Hindlimb muscle (tissue), 1 donor: ENCODE measurements around the gene DYDC2. TPM values are rescaled to one million over a fixed set of nuclear protein-coding genes. Genes with fewer than 3 reads are reported as not detected.

ENCODE experiments used
- DNase-seq: peaks from one replicate; pipeline ENCODE4 v3.0.0-alpha.2; 2013
- polyA plus RNA-seq: library from polyadenylated mRNA; unstranded; fragments of 120-200 nt; gene quantifications from one replicate; pipeline ENCODE4 v1.2.1, GENCODE V29; 2013; ENCODE audit not compliant: insufficient read length

The DYDC2 gene
- polyA plus RNA-seq, 1 donor, result not detected

DNA sequence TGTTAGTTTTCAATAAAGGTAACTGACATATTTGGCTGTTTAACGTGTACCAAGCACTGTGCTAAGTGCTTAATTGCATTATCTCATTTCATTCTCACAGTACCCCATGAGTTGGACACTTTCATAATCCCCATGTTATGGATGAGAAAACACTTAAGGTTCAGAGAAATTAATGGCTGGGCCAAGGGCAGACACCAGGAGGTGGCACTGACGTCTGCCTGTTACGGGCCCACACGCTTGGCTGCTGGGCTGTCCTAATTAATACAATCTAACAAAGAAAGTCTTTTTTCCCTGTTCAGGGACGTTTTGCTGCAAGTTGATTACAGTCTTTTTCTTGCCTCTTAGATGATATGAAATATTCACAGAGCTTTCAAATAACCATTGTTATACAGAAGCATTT is 16.1 kb downstream of the DYDC2 start:
- DNase-seq, result no peak

DNA sequence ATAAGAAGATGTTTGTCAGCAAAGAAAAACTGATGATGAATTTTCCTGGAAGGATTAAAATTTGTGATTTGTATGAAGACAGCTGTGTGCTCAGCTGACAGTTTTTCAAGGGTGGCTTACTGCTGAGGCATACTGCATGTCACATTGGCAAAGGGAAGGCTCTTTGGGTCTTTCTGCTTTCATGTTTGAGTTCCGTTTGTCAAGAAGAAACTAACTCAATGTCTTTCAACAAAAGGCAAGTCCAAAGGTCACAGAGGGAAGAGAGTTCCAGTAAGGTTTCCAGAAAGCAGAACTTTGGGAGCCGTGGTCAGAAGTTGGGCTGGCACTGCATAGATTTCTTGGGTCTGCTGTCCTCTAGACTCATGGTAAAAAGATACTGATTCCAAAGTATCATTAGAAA is 16.9 kb downstream of the DYDC2 start:
- DNase-seq, result no peak

DNA sequence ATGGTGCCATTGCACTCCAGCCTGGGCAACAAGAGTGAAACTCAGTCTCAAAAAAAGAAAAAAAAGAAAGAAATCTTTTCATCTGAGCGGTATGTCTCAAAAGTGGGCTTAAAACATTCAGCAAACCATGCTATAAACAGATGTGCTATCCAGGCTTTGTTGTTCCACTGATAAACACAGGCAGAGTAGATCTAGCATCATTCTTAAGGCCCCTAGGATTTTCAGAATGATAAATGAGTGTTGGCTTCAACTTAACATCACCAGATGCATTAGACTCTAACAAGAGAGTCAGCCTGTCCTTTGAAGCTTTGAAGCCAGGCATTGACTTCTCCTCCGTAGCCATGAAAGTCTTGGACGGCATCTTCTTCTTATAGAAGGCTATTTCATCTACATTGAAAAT is 23.1 kb downstream of the DYDC2 start:
- no peak for DNase-seq

DNA sequence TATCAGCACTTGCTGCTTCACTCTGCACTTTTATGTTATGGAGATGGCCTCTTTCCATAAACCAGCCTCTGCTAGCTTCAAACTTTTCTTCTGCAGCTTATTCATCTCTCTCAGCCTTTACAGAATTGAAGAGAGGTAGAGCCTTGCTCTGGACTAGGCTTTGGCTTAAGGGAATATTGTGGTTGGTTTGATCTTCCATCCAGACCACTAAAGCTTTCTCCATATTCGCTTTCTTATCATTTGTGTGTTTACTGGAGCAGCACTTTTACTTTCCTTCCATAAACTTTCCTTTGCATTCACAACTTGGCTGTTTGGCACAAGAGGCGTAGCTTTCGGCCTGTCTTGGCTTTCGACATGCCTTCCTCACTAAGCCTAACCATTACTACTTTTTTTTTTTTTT is 23.6 kb downstream of the DYDC2 start:
- DNase-seq, result no peak

DNA sequence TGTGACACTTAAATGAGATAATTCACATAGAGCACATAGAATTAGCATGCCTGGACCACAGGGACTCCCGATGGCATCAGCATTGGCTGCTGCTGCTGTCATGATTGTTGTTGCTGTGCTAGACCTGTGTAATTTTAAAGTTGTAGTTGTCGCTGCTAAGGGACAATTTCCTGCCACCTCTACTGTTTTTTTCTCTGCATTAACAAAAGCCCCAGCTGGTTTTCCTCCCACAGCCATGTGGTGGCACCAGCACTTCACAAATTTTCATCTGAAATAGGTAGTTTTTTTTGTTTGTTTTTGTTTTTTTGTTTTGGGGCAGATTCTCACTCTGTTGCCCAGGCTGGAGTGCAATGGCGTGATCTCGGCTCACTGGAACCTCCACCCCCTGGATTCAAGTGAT is 26.4 kb downstream of the DYDC2 start:
- DNase-seq, result peak; percentile 30

DNA sequence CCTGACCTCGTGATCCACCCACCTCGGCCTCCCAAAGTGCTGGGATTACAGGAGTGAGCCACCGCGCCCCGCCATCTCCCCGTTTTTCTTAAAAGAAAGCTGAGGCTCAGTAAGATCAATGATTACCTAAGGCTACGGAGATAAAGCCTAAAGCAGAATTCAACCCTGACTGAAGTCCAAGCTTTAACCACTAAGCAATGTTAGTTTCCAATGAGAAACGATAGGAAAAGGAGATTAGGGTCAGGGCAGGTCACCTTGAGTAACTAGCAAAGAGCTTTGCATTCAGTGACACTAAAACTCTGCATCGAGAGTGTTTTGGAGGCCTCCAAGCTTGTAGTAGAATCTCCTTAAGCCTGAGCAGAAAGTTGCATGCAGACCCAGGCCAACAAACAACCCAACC is 34.2 kb downstream of the DYDC2 start:
- no peak for DNase-seq

DNA sequence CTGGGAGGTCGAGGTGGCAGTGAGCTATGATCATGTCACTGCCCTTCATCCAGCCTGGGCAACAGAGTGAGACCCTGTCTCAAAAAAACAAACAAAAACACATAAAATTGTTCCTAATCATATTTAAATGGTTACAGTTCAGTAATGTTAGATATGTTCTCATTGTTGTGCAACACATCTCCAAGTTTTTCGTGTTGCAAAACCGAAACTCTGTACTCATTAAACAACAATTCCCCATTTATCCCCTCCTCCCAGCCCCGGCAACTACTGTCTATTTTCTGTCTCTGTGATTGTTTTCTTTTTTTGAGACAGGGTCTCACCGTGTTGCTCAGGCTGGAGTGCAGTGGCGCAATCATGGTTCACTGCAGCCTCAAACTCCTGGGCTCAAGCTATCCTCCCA is 35.7 kb downstream of the DYDC2 start:
- DNase-seq, result no peak

DNA sequence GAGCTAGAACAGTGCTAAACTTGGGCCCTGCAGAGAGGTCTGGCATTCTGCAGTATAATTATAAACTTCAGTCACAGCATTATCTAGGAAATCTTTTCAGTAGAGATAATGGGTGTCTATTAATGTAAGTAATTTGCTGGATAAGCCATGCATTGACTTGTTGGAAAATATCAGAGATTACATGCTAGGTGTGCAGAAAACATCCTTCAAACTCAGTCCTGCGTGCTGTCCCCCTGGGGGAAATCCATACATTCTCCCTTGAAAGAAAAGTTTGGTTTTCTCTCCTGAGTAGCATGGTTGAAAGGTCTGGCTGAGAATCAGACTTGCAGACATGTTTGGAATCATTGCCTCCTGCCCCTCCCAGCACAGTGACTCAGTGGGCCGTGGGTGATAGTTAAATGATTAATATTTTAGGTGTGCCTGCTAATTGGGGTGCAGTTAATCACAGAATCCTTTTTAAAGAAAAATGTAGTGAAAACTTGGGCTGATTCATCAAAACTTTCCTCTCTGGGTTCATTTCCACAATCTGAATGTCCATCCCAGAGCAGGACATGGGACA is 37.9 kb downstream of the DYDC2 start:
- no peak for DNase-seq

DNA sequence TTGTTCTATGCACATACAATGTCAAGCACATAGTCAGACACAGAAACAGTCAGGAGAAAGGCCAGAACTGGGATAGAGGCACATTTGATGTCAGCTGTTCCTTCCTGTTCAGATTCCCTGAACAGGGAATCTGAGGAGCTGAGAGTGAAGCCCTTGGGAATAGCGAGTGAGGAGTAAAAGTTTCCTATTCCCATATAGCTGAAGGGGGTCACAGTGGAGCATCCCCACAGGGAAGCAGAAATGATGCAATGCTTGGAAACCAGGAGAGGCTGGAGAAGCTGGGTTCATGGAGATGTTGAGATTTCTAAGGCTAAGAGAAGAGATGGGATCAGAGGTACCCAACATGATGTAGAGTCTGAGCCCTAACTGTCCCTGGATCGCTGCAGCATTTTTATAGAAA is 40.4 kb downstream of the DYDC2 start:
- no peak for DNase-seq

DNA sequence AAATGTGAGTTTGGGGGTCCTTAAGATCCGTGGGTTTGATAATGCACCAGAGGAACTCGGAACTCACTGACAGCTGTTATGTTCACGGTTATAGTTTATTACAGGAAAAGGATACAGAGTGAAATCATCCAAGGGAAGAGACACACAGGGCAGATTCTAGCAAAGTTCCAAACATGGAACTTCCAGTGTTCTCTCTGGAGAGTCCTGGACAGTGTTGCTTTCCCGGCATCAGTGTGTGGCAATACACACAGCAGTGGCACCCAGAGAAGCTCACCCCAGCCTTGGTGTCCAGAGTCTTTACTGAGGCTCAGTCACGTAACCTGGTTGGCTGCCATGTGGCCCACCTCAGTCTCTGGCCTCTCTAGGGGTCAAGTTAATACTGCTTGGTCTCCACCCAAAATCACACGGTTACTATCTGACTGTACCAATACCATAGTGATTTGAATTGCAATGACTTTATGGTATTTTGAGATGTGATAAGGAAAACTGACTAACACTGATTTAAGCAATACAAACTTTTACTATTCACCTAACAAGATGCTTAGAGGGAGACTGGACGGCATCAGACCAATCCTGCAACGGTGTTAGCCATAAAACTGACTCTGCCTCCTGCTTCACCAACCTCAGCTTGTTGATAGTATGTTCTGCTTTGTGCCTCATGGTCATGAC is 43.7 kb downstream of the DYDC2 start:
- DNase-seq, result no peak

DNA sequence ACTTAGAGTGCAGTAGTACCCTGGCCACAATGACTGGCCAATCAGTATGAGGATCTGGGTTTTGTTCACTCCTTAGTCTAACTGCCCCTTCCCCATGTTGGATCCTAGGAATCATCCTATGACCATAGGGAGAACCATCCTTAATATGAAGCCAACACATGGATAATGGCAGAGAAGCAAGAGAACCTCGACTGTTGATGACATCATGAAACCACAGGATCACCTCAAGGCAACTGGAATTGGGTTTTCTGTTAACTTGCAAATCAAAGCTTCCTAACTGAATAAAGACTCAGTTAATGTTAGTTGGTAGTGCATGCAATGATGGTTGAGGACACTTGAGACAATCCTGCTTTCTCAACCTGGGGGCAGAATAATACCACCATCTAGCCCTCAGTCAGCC is 48.5 kb downstream of the DYDC2 start:
- DNase-seq, result no peak

DNA sequence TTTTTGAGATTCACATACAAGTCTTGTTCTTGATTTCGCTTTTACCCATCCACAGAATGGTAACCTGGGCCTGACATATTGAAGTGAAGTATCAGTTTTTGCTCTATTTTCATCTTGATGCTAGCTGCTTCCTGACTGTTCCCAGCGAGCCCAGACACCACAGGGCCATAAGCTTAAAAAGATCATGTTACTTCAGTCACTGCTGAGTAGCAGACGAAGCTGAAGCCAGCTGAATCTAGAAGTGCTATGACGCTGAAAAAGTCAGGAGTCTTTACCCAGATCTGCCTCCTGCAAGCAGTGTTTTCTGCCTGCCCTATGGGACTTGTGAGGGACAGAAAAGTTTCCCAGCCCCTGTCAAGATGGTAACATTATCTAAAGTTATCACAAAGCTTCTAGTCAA is 49.0 kb downstream of the DYDC2 start:
- no peak for DNase-seq

DNA sequence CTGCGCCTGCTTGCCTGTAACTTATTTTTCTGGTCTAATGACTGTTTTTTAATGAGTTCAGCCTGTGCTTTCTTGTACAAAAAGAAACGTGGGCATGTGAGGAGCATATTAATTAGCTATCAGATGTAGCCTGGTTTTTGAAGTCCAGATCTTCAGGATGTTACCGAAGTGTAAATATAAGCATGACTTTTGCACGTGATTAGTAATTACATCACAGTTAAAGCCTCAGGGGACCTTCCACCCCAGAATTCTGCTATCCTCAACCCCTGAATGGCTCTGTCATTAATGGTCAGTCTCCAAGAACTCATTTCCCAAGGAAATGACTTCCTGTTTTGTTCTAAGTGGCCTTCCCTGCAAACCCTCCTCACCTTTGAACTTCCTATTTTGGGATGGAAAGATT is 49.6 kb downstream of the DYDC2 start:
- no peak for DNase-seq

DNA sequence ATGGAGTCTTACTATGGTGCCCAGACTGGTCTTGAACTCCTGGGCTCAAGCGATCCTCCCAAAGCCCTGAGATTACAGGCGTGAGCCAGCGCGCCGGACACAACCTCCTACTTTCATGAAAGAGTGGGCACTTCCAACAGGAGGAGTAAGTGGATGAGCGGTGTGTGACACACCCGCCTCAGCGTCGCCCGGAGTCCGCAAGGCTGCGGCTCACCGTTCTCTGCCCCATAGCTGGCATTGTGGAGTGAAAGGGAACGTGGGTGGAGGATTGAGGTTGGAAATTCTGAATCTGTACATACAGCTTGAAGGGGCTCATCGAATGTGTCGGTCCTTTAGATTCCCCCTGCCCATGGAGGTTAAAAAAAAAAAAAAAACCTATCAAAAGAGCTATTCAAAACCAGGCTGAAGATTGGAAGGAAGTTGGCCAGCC is 51.2 kb downstream of the DYDC2 start:
- DNase-seq, result no peak

DNA sequence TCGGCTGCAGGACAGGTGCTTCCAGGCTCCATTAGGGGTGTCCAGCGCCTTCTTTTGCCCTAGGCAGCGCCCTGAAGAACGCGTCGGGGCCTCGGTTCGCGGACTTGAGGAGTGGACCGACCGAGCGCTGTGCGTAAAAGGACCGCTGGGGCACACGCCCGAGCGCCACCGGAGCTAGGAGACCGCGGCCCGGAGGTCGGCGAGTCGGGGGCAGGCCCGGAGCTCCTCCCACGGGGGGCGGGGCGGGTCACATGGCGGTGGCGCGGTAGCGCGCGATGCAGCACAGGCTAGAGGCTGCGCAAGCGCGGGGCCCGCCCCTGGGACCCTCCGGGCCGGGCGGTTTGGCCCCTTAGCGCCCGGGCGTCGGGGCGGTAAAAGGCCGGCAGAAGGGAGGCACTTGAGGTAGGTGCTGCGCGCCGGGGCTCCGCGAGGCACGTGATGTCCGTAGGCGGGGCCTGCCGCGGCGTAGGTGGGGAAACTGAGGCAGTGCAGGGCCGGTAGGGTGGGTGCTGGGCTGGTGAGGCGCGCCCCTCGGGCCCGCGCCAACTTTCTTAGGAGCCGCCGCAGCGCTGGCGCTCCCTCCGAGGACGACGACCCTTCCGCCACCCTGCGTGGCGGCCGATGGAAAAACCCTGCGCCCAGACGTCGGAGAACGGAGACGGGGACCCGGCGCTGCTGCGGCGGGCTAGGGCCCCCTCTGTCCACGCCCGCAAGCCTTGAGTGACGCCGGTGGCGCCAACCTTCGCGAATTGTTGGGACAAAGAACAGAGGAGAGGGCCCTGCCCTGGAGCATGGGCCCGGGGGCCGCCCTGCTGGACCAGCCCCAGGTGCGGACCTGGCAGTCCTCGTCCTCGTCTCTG is 51.9 kb downstream of the DYDC2 start, which contains the start of gene PRXL2A:
TSS of gene PRXL2A (plus strand) at position 310 of the 860 bp plus-strand sequence. CDS start 11,917 bp downstream, outside the sequence.
- DNase-seq, result peak; percentile 81

DNA sequence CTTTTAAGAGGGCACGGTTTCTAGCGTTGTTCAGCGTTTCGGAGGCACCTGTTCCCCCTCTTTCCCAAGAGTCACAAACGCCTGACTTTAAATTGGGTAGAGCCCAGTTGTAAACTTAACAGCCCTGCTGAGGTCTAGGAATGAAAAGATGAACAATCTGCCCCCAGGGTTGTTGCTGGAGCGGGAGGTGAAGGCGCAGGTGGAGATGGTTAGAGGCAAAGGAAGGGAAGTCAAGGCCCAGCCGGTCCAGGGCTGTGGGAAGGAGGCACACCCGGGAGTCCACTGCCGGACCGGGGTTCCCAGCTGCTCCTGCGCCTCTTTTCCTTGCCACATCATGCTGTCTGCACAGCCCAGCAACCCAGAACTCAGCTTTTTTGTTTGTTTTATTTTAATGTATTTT is 52.5 kb downstream of the DYDC2 start:
- DNase-seq, result no peak

DNA sequence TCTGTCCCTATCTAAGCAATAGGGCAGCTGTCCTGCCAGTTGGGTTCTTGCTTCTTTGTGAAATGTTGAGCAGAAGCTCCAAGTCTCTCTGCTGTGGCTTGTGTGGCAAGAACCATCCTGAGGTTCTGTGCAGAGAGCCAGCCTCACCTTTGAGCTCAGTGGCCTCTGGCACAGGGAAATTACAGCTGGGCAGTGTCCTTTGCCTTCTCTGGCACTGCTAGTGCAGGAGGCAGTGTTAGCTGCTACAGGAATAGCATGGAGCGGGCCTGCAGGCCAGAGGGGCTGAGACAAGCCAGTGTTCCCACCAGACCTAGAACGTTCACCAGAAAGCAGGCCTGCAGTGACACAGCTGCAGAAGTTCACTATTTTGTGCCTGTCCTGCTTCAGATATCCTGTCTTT is 53.5 kb downstream of the DYDC2 start:
- no peak for DNase-seq

DNA sequence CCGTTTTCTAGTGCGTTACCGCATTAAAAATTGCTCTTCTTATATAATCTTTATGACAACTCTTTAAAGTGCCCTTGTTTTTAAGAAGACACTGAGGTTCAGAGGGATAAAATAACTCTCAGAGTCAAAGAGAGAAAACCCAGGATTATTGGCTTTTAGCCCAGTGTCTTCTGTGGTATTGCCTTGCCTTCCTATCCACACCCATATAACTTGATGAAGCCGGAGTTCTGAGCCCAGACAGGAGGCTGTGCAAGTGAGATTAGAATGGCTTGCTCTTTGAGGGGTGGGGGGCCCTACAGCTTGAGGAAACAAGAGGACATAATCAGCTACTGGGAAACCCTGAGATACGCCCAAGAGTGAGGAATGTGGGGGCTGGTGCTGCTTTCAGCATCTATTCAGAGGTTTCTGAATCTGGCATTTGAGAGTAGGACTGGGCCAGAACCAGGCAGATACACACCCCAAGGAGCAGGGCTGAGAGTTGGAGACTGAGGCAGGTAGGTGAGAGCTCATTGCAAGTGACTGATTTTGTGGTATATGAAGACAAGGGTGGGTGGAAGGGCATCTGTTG is 54.1 kb downstream of the DYDC2 start:
- DNase-seq, result no peak

DNA sequence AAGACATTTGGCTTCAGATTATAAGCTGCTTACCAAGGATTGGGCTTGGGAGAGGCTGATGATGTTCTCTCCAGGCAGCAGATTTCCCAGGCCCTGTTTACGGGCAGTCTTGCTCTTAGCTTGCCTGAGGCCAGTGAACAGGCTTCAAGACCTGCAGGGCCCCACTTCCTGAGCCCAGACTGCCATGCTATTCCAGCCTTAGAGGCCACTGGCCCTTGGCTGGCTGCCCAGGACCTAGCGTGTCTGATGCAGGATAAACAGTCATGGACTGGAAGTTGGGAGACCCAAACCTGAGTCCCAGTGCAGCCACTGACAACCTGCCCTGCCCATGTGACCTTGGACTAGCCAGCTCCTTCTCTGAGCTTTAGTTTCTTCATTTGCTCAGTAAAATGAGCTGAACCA is 54.7 kb downstream of the DYDC2 start:
- no peak for DNase-seq

DNA sequence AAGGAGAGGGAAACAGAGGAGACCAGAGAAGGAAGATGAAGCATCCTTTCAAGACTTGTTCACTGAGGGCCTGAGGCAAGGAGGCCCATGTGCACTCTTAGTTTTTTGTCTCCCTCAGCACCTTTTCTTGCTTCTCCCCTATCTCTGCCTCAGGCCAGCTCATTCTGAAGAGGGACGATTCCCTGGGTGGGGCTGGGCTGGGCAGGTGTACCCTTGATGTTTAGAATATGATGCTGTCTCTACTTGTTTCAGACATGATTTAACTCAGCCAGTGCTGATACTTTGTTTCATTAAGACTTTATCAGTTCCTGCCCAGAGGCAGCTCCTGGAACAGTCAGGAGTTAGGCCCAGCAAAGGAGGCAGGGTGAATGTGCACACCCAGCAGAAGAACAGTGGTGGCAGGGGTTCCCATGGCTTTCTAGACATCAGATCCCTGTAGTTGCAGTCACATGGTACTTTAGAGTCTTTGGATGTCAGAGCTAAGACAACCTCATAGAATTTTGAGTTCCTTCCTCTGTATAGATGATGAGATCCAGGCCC is 55.2 kb downstream of the DYDC2 start:
- DNase-seq, result no peak

DNA sequence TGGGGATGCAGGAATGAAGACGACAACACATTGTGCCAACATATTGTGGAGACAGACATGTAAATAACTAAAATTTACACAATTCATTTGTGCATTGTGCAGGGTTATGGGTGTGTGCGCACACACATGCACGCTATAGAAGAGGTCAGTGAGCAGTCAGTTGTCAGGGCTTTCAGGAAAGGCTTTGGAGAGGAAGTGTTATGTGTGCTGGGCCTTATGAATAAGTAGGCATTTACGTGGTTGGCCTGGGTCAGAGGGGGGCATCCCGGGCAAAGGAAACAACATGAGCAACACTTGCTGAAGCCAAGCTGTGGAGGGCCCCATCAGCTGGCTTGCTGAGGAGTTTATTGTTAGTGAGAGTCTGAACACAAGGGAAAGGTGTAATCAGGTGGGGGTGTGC is 55.9 kb downstream of the DYDC2 start:
- DNase-seq, result no peak

DNA sequence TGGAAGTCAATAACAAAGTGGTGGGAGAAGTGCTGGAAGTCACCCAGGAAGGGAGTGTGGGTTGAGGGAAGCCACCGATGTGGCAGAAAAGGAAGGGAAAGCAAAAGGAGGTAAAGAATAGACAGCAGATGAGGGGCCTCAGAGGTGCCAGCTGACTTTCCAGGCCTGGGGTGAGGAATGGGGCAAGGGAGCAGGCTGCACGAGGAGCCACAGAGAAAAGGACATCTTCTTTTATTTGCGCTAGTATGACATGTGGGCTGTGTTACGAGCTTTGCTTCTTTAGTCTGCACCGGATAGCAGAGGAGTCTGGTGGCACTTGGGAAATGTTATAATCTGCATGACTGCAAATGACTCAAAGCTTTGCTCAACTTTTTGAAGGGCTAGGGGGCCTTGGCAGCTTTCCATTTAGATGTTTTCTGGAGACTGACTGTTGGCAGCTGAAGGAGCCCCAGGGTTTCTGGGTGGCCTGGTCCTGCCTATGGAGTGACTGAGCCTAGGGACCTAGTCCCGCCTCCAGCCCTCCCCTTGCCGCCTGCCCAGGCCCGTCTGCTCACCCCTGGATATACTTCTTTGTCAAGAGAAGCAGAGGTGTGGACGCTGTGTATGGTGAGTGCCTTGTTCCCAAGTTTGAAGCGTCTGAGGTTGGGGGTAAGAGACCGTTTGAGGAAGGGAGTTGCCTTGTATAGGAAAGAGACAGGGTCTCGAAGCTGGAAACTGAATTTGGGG is 56.9 kb downstream of the DYDC2 start:
- DNase-seq, result no peak
